NB4 (cell line): Measurements from ENCODE around the gene RGS10.

ENCODE experiments used
- DNase-seq: peaks from one replicate; pipeline ENCODE4 v3.0.0; 2010; ENCODE audit warnings: low read depth
- H3K4me3 ChIP-seq: one replicate; pipeline ENCODE4 v1.5.1; 2011; ENCODE audit warnings: mild to moderate bottlenecking, low read depth, low read length, moderate library complexity
- CTCF ChIP-seq: IDR thresholded peaks from one replicate; pipeline ENCODE4 v1.5.1; 2012; ENCODE audit warnings: low read depth, low read length
- MAX ChIP-seq: IDR thresholded peaks from 2 replicates; pipeline ENCODE4 v1.6.1; 2011; ENCODE audit warnings: low read depth, low read length
- MYC ChIP-seq: IDR thresholded peaks from 2 replicates; pipeline ENCODE4 v1.6.1; 2011; ENCODE audit warnings: low read depth, low read length
- POLR2A ChIP-seq: IDR thresholded peaks from 2 replicates; pipeline ENCODE4 v1.6.1; 2011; ENCODE audit warnings: mild to moderate bottlenecking; ENCODE audit not compliant: insufficient read length; ENCODE audit errors: extremely low read depth

The RGS10 gene

GRCh38 chr10:119526621-119527592 lies 15.6 kb downstream of the RGS10 start:
- H3K4me3 ChIP-seq, result no peak overlapping the region
- TF ChIP-seq CTCF, result peak; percentile 22
- TF ChIP-seq MYC, result no peak
- no peak for TF ChIP-seq POLR2A
- DNase-seq, result no peak

- H3K4me3 ChIP-seq, result no peak overlapping the region
- no peak for DNase-seq
- TF ChIP-seq MAX (no peak), MYC (no peak), POLR2A (no peak), CTCF (no peak)
These were observed 16.4 kb downstream of the RGS10 start for GRCh38 chr10:119526149-119526548.

- no peak overlapping the region for H3K4me3 ChIP-seq
- DNase-seq, result no peak
- TF ChIP-seq MYC, result no peak
- TF ChIP-seq MAX, result no peak
- no peak for TF ChIP-seq POLR2A
- no peak for TF ChIP-seq CTCF
These were observed 17.4 kb downstream of the RGS10 start for GRCh38 chr10:119525116-119525515.

- H3K4me3 ChIP-seq, result no peak overlapping the region
- DNase-seq, result no peak
- TF ChIP-seq POLR2A, result no peak
- TF ChIP-seq MYC, result no peak
- no peak for TF ChIP-seq CTCF
- TF ChIP-seq MAX, result no peak
These were observed 17.8 kb downstream of the RGS10 start for GRCh38 chr10:119524720-119525070.

- TF ChIP-seq MAX (no peak), CTCF (no peak), POLR2A (no peak), MYC (no peak)
- no peak overlapping the region for H3K4me3 ChIP-seq
- DNase-seq, result no peak
These were observed 18.4 kb downstream of the RGS10 start for GRCh38 chr10:119523895-119524719.
